Measurements from ENCODE around the gene FN3K. TPM values are rescaled to one million over a fixed set of nuclear protein-coding genes. Genes with fewer than 3 reads are reported as not detected.

Gene FN3K
- total RNA-seq, 1 donor from 2014 or later = 5.9 TPM

- H3K36me3 ChIP-seq = no peaks in the 10 kb centered on the region
- no peak for DNase-seq (ENCODE audit: extremely low spot score in 2 of 2)
- no peaks in the 10 kb centered on the region for H3K27me3 ChIP-seq
- H3K27ac ChIP-seq = peak overlapping the region; percentile 72
- H3K4me1 ChIP-seq = peaks cover 28% of the 10 kb centered on the region
- H3K9me3 ChIP-seq = no peaks in the 10 kb centered on the region
- intact Hi-C loops (cut with DNase I) = no loop called here
- no peak overlapping the region for H3K4me3 ChIP-seq
- no peak for TF ChIP-seq CTCF (IDR thresholded peaks at IDR 0.05)
- peak; percentile 46 to 51 for TF ChIP-seq POLR2AphosphoS5 (IDR thresholded peaks at IDR 0.05; ENCODE audit: insufficient read depth in 1 of 2, low read depth in 1 of 2)
Measured at GRCh38 chr17:82793974-82794630, 58.7 kb downstream of the FN3K start.

DNA sequence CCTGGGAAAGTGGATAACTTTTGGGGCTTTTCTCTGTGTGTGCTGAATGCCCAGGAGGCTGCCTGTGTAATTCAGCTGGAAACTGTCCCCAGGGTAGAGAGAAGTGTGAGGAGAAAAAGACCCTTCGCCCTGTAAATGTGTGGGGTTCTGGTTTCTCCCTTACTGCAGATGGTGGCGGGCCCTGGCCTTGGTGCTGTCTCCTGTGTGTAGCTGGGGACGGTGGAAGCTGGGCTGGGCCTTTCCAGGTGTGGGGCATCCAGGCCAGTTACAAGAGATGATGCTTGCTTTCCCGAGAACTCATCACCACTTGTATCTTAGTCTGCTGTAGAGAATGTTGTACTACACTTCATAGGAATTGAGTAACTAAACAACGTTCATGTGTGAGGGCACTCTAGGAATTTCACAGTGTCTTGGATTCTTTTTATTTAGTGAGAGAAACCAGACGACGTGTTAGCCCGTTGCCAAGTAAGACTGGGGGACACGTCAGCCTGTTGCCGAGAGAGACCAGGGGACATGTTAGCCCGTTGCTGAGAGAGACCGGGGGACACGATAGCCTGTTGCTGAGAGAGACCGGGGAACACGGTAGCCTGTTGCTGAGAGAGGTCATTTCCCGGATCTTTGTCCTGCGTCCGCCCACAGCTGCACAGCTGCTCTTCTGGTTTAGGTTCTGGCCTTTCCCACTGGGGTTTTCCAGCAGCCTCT lies 59.5 kb downstream of the FN3K start:
- no peaks in the 10 kb centered on the region for H3K27me3 ChIP-seq
- H3K27ac ChIP-seq = peak overlapping the region; percentile 72
- TF ChIP-seq POLR2AphosphoS5 (IDR thresholded peaks at IDR 0.05; ENCODE audit: insufficient read depth in 1 of 2, low read depth in 1 of 2) (no peak), CTCF (IDR thresholded peaks at IDR 0.05) (no peak), POLR2A (IDR thresholded peaks at IDR 0.05) (no peak)
- peaks cover 28% of the 10 kb centered on the region for H3K4me1 ChIP-seq
- no peak overlapping the region for H3K4me3 ChIP-seq
- no peaks in the 10 kb centered on the region for H3K36me3 ChIP-seq
- no peaks in the 10 kb centered on the region for H3K9me3 ChIP-seq
- intact Hi-C loops (cut with DNase I) = loop anchor here (5.0 kb wide), 1 partner anchor 52 kb away; no protein-coding TSS in a partner anchor
- no peak for DNase-seq (ENCODE audit: extremely low spot score in 2 of 2)

DNA sequence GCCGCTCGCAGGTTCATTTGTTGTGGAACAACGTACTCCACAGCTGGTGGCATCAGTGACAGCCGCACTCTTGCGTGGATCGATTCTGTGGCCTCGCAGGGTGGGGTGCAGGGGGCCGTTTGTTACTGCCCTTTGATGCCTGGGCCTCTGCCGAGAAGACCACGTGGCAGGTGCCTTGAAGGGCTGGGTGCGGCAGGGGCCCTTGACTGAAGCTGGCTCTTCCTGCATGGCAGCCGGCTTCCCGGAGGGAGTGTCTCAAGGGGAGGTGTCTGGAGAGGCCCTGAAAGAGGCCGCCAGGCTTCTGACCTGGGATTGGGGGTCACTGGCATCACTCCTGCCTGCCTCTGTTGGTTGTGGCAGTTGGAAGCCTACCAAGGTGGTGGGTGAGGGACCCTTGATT lies 60.2 kb downstream of the FN3K start:
- no peak for DNase-seq (ENCODE audit: extremely low spot score in 2 of 2)
- intact Hi-C loops (cut with DNase I) = loop anchor here (5.0 kb wide), 1 partner anchor 52 kb away; no protein-coding TSS in a partner anchor
- H3K27me3 ChIP-seq = no peaks in the 10 kb centered on the region
- H3K4me1 ChIP-seq = peaks cover 28% of the 10 kb centered on the region
- H3K36me3 ChIP-seq = no peaks in the 10 kb centered on the region
- TF ChIP-seq POLR2AphosphoS5 (IDR thresholded peaks at IDR 0.05; ENCODE audit: insufficient read depth in 1 of 2, low read depth in 1 of 2) (no peak), POLR2A (IDR thresholded peaks at IDR 0.05) (no peak), CTCF (IDR thresholded peaks at IDR 0.05) (no peak)
- no peak overlapping the region for H3K27ac ChIP-seq
- no peaks in the 10 kb centered on the region for H3K9me3 ChIP-seq
- H3K4me3 ChIP-seq = no peak overlapping the region

- Histone ChIP-seq H3K36me3 (no peaks in the 10 kb centered on the region), H3K9me3 (no peaks in the 10 kb centered on the region), H3K27ac (no peak overlapping the region), H3K4me3 (no peak overlapping the region), H3K27me3 (no peaks in the 10 kb centered on the region), H3K4me1 (peaks cover 20% of the 10 kb centered on the region)
- no peak for DNase-seq (ENCODE audit: extremely low spot score in 2 of 2)
- intact Hi-C loops (cut with DNase I) = loop anchor here (5.0 kb wide), 1 partner anchor 50 kb away; no protein-coding TSS in a partner anchor
- no peak for TF ChIP-seq CTCF (IDR thresholded peaks at IDR 0.05)
- TF ChIP-seq POLR2AphosphoS5 (IDR thresholded peaks at IDR 0.05; ENCODE audit: insufficient read depth in 1 of 2, low read depth in 1 of 2) = no peak
- no peak for TF ChIP-seq POLR2A (IDR thresholded peaks at IDR 0.05)
Measured at GRCh38 chr17:82797061-82797460, 61.6 kb downstream of the FN3K start.

DNA sequence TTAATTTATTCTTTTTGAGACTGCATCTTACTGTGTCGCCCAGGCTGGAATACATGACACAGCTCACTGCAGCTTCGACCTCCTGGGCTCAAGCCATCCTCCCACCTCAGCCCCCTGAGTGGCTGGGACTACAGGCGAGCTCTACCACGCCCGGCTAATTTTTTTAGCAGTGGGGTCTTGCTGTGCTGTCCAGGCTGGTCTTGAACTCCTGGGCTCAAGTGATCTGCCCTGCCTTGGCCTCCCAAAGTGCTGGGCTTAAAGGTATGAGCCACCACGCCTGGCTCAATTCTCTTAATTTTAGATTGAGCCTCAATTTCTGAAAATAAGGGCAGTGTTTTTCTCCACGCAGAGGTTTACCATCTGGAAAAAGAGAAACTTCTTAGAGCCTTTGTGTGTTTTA lies 63.3 kb downstream of the FN3K start:
- intact Hi-C loops (cut with DNase I) = loop anchor here (5.0 kb wide), 1 partner anchor 49 kb away; no protein-coding TSS in a partner anchor
- Histone ChIP-seq H3K9me3 (no peaks in the 10 kb centered on the region), H3K4me3 (no peak overlapping the region), H3K27ac (peak overlapping the region; percentile 19), H3K4me1 (peaks cover 12% of the 10 kb centered on the region), H3K36me3 (no peaks in the 10 kb centered on the region), H3K27me3 (no peaks in the 10 kb centered on the region)
- no peak for DNase-seq (ENCODE audit: extremely low spot score in 2 of 2)
- TF ChIP-seq POLR2A (IDR thresholded peaks at IDR 0.05) (no peak), CTCF (IDR thresholded peaks at IDR 0.05) (no peak), POLR2AphosphoS5 (IDR thresholded peaks at IDR 0.05; ENCODE audit: insufficient read depth in 1 of 2, low read depth in 1 of 2) (no peak)

Data from vagina (tissue), 2 donors.